HFFc6 (cell line): ENCODE measurements around the gene EGFR. TPM values are rescaled to one million over a fixed set of nuclear protein-coding genes. Genes with fewer than 3 reads are reported as not detected.

Experiments used
- DNase-seq: peaks from one replicate; pipeline ENCODE4 v3.0.0-alpha.2; 2018
- H3K27ac Mint-ChIP-seq: 2 replicates; pipeline ENCODE4 v1.8.0; 2020; ENCODE audit warnings: mild to moderate bottlenecking, mixed read lengths
- H3K27me3 Mint-ChIP-seq: 2 replicates; pipeline ENCODE4 v1.8.0; 2021; ENCODE audit warnings: mild to moderate bottlenecking, moderate library complexity, mixed read lengths; ENCODE audit not compliant: insufficient read depth
- H3K36me3 Mint-ChIP-seq: 2 replicates; pipeline ENCODE4 v1.8.0; 2021; ENCODE audit warnings: low read depth, mixed read lengths
- H3K4me1 Mint-ChIP-seq: 2 replicates; pipeline ENCODE4 v1.8.0; 2020; ENCODE audit warnings: low read depth, mixed read lengths
- H3K4me3 Mint-ChIP-seq: 2 replicates; pipeline ENCODE4 v1.8.0; 2020; ENCODE audit warnings: mild to moderate bottlenecking, moderate library complexity, mixed read lengths
- H3K9me3 Mint-ChIP-seq: 2 replicates; pipeline ENCODE4 v1.8.0; 2020; ENCODE audit warnings: mild to moderate bottlenecking, mixed read lengths
- total RNA-seq, 6 experiments: library from RNA; stranded (reverse); fragmentation: NEBNext Ultra II Directional; extraction: Animal tissue kit (Norgen Biotek cat#: 25700); gene quantifications; 2 replicates in 1 of 6; 3 replicates in 5 of 6; pipeline ENCODE4 v1.2.3, GENCODE V29; 2021
- TF ChIP-seq, protein P1 (sequence below): fragments of 200-600 bp; sonication (generic); IDR thresholded peaks from 2 replicates; pipeline ENCODE4 v1.5.0; 2021; ENCODE audit warnings: antibody characterized with exemption, mild to moderate bottlenecking

The EGFR gene
- total RNA-seq, 6 experiments from 2014 or later, result 69.9 to 87.2 (median 77.0) TPM

DNA sequence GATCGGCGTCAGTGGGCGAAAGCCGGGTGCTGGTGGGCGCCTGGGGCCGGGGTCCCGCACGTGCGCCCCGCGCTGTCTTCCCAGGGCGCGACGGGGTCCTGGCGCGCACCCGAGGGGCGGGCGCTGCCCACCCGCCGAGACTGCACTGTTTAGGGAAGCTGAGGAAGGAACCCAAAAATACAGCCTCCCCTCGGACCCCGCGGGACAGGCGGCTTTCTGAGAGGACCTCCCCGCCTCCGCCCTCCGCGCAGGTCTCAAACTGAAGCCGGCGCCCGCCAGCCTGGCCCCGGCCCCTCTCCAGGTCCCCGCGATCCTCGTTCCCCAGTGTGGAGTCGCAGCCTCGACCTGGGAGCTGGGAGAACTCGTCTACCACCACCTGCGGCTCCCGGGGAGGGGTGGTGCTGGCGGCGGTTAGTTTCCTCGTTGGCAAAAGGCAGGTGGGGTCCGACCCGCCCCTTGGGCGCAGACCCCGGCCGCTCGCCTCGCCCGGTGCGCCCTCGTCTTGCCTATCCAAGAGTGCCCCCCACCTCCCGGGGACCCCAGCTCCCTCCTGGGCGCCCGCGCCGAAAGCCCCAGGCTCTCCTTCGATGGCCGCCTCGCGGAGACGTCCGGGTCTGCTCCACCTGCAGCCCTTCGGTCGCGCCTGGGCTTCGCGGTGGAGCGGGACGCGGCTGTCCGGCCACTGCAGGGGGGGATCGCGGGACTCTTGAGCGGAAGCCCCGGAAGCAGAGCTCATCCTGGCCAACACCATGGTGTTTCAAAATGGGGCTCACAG, 1.1 kb downstream of the EGFR start:
- Mint-ChIP-seq H3K9me3 (no peaks in the 10 kb centered on the region), H3K27me3 (peaks cover under 1% of the 10 kb centered on the region), H3K4me3 (peak overlapping the region; percentile 89), H3K4me1 (peaks cover 53% of the 10 kb centered on the region), H3K36me3 (peaks cover 37% of the 10 kb centered on the region), H3K27ac (peak overlapping the region; percentile 79)
- no peak for DNase-seq
- TF ChIP-seq, protein P1, sequence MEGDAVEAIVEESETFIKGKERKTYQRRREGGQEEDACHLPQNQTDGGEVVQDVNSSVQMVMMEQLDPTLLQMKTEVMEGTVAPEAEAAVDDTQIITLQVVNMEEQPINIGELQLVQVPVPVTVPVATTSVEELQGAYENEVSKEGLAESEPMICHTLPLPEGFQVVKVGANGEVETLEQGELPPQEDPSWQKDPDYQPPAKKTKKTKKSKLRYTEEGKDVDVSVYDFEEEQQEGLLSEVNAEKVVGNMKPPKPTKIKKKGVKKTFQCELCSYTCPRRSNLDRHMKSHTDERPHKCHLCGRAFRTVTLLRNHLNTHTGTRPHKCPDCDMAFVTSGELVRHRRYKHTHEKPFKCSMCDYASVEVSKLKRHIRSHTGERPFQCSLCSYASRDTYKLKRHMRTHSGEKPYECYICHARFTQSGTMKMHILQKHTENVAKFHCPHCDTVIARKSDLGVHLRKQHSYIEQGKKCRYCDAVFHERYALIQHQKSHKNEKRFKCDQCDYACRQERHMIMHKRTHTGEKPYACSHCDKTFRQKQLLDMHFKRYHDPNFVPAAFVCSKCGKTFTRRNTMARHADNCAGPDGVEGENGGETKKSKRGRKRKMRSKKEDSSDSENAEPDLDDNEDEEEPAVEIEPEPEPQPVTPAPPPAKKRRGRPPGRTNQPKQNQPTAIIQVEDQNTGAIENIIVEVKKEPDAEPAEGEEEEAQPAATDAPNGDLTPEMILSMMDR, result peak; percentile 32; the same call in 1 of the 2 replicates

DNA sequence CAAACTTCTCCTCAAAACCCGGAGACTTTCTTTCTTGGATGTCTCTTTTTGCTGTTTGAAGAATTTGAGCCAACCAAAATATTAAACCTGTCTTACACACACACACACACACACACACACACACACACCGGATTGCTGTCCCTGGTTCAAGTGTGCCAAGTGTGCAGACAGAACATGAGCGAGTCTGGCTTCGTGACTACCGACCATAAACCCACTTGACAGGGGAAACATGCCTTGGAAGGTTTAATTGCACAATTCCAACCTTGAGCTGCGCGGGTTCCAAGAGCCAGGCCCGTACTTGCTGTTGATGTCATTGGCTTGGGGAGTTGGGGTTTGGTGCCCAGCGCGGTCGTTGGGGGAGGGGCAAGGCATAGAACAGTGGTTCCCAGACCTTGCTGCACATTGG, 1.7 kb downstream of the EGFR start:
- no peaks in the 10 kb centered on the region for H3K9me3 Mint-ChIP-seq
- peaks cover 1% of the 10 kb centered on the region for H3K27me3 Mint-ChIP-seq
- DNase-seq, result no peak
- peaks cover 59% of the 10 kb centered on the region for H3K4me1 Mint-ChIP-seq
- H3K36me3 Mint-ChIP-seq, result peaks cover 41% of the 10 kb centered on the region
- H3K4me3 Mint-ChIP-seq, result peak overlapping the region; percentile 89
- TF ChIP-seq, protein P1, result no peak
- peak overlapping the region; percentile 79 for H3K27ac Mint-ChIP-seq

- H3K4me3 Mint-ChIP-seq, result peak overlapping the region; percentile 89
- H3K4me1 Mint-ChIP-seq, result peaks cover 64% of the 10 kb centered on the region
- peaks cover 1% of the 10 kb centered on the region for H3K27me3 Mint-ChIP-seq
- no peaks in the 10 kb centered on the region for H3K9me3 Mint-ChIP-seq
- peak overlapping the region; percentile 79 for H3K27ac Mint-ChIP-seq
- TF ChIP-seq, protein P1, result no peak
- no peak for DNase-seq
- peaks cover 41% of the 10 kb centered on the region for H3K36me3 Mint-ChIP-seq
Observed at GRCh38 chr7:55021053-55021452, 2.2 kb downstream of the EGFR start.

- TF ChIP-seq, protein P1, result no peak
- Mint-ChIP-seq H3K27me3 (peaks cover 1% of the 10 kb centered on the region), H3K9me3 (no peaks in the 10 kb centered on the region), H3K4me1 (peaks cover 77% of the 10 kb centered on the region), H3K27ac (peak overlapping the region; percentile 79), H3K36me3 (peaks cover 41% of the 10 kb centered on the region), H3K4me3 (peak overlapping the region; percentile 89)
- DNase-seq, result no peak
Observed at GRCh38 chr7:55022002-55022985, 3.5 kb downstream of the EGFR start.

DNA sequence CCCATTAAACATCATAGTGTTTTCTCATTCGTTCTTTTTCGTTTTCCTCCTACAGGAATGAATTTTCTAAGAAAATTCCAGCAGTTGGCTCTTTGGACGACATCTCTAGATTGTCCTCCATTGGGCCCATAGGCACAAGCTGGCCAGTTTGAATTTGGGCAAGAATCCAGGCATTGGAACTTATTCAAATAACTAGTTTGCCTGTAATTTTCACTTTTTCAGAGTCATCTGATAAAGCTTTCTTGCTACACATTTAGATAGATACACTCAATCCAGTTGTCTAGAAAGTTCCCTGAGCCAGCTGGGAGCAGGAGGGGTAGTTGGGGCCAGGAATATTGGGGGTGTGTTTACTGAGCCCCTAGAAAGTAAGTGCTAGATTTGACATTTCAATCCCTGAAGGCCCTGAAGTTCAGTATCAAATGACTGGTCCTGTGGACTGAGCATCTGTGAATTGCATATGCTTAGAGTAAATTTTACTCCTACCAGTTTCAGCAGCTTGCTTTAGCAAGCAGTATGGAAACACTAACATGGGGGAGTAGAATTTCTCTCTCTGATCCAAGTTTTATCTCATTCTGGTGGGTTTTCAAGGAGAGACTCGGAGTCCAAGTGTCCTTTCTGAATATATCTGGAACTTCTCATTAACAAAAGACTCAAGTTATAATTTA, 5.2 kb downstream of the EGFR start:
- Mint-ChIP-seq H3K4me1 (peaks cover 80% of the 10 kb centered on the region), H3K27ac (peak overlapping the region; percentile 94), H3K9me3 (no peaks in the 10 kb centered on the region), H3K27me3 (peaks cover 1% of the 10 kb centered on the region; the same call in 1 of the 2 replicates), H3K36me3 (peaks cover 41% of the 10 kb centered on the region), H3K4me3 (peak overlapping the region; percentile 4; the same call in 1 of the 2 replicates)
- TF ChIP-seq, protein P1, result no peak
- DNase-seq, result no peak
